ENCODE data around the gene OSBPL9. TPM values are rescaled to one million over a fixed set of nuclear protein-coding genes. Genes with fewer than 3 reads are reported as not detected.

OSBPL9 gene
- total and polyA plus RNA-seq, 9 of the 15 experiments (the other 6 are each of a cell fraction or from before 2014, with no cell fraction given): 43.9 to 217 (median 170) TPM

GRCh38 chr1:51741121-51741681 lies 124.3 kb downstream of the OSBPL9 start (continued):
- no peak for TF ChIP-seq MXI1 (IDR thresholded peaks at IDR 0.05; ENCODE audit: low read depth, low read length)
- no peak for TF ChIP-seq GTF2F1 (IDR thresholded peaks at IDR 0.05; ENCODE audit: low read depth, low read length)
- TF ChIP-seq HCFC1 (IDR thresholded peaks at IDR 0.05; ENCODE audit: low read depth, low read length): no peak
- TF ChIP-seq FIP1L1 (IDR thresholded peaks at IDR 0.05; ENCODE audit: low read depth, low read length, poor library complexity, severe bottlenecking): no peak
- no peak for TF ChIP-seq RBM25 (IDR thresholded peaks at IDR 0.05; ENCODE audit: low read depth, low read length, severe bottlenecking)
- TF ChIP-seq ZNF583 (CRISPR knock-in tag; IDR thresholded peaks at IDR 0.05): no peak
- no peak for TF ChIP-seq E2F3 (CRISPR knock-in tag; IDR thresholded peaks at IDR 0.05)
- TF ChIP-seq, protein P1, sequence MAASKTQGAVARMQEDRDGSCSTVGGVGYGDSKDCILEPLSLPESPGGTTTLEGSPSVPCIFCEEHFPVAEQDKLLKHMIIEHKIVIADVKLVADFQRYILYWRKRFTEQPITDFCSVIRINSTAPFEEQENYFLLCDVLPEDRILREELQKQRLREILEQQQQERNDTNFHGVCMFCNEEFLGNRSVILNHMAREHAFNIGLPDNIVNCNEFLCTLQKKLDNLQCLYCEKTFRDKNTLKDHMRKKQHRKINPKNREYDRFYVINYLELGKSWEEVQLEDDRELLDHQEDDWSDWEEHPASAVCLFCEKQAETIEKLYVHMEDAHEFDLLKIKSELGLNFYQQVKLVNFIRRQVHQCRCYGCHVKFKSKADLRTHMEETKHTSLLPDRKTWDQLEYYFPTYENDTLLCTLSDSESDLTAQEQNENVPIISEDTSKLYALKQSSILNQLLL (CRISPR knock-in tag; IDR thresholded peaks at IDR 0.05; ENCODE audit: borderline replicate concordance): no peak
- no peak for TF ChIP-seq ADNP (tag; IDR thresholded peaks at IDR 0.05)
- no peak for TF ChIP-seq LCOR (CRISPR knock-in tag; IDR thresholded peaks at IDR 0.05)
- TF ChIP-seq, protein P2, sequence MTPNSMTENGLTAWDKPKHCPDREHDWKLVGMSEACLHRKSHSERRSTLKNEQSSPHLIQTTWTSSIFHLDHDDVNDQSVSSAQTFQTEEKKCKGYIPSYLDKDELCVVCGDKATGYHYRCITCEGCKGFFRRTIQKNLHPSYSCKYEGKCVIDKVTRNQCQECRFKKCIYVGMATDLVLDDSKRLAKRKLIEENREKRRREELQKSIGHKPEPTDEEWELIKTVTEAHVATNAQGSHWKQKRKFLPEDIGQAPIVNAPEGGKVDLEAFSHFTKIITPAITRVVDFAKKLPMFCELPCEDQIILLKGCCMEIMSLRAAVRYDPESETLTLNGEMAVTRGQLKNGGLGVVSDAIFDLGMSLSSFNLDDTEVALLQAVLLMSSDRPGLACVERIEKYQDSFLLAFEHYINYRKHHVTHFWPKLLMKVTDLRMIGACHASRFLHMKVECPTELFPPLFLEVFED (CRISPR knock-in tag; conservative IDR thresholded peaks at IDR 0.05): peak; percentile 89; the same call in 1 of the 2 replicates
- peak; percentile 91; the same call in 1 of the 2 replicates for TF ChIP-seq LARP7 (IDR thresholded peaks at IDR 0.05)
- TF ChIP-seq NELFE (IDR thresholded peaks at IDR 0.05; ENCODE audit: insufficient read depth, insufficient read length): no peak
- peak; percentile 80; the same call in 1 of the 2 replicates for TF ChIP-seq ELF4 (CRISPR knock-in tag; IDR thresholded peaks at IDR 0.05)
- TF ChIP-seq DIDO1 (tag; IDR thresholded peaks at IDR 0.05; ENCODE audit: low read depth): no peak
- no peak for TF ChIP-seq ZNF174 (CRISPR knock-in tag; IDR thresholded peaks at IDR 0.05)
- peak; percentile 43; the same call in 1 of the 2 replicates for TF ChIP-seq EHMT2 (IDR thresholded peaks at IDR 0.05)
- no peak for TF ChIP-seq PRMT5 (CRISPR knock-in tag; IDR thresholded peaks at IDR 0.05)
- peak; percentile 69 for TF ChIP-seq ARID2 (IDR thresholded peaks at IDR 0.05)
- peak; percentile 21; the same call in 1 of the 2 replicates for TF ChIP-seq BCOR (IDR thresholded peaks at IDR 0.05)
- no peak for TF ChIP-seq ATF2 (CRISPR knock-in tag; IDR thresholded peaks at IDR 0.05)
- TF ChIP-seq ZNF384 (IDR thresholded peaks at IDR 0.05; ENCODE audit: low read depth, low read length): no peak
- no peak for TF ChIP-seq ZNF274 (IDR thresholded peaks at IDR 0.05; ENCODE audit: borderline replicate concordance, low read depth, low read length)
- no peak for TF ChIP-seq PHTF2 (CRISPR knock-in tag; IDR thresholded peaks at IDR 0.05)
- TF ChIP-seq SAFB (IDR thresholded peaks at IDR 0.05; ENCODE audit: borderline replicate concordance, low read depth, low read length): no peak
- no peak for TF ChIP-seq GATA2 (CRISPR knock-in tag; IDR thresholded peaks at IDR 0.05)
